Vagina (tissue), 2 donors: Measurements from ENCODE around the gene ZNF500. TPM values are rescaled to one million over a fixed set of nuclear protein-coding genes. Genes with fewer than 3 reads are reported as not detected.

ENCODE experiments used
- DNase-seq, 2 donors: peaks; one replicate each; pipeline ENCODE4 v3.0.0-alpha.2; 2017; ENCODE audit errors: extremely low spot score in 2 of 2
- H3K27ac ChIP-seq: fragments of 200-600 bp; sonication (generic); one replicate; pipeline ENCODE4 v1.5.1; 2019
- H3K27me3 ChIP-seq: fragments of 200-600 bp; sonication (generic); one replicate; pipeline ENCODE4 v1.5.1; 2019
- H3K36me3 ChIP-seq, 2 donors: fragments of 200-600 bp; sonication (generic); one replicate each; pipeline ENCODE4 v1.5.1; 2017 to 2019
- H3K4me1 ChIP-seq: fragments of 200-600 bp; sonication (generic); one replicate; pipeline ENCODE4 v1.5.1; 2019
- H3K4me3 ChIP-seq, 2 donors: fragments of 200-600 bp; sonication (generic); 1 replicate in 1 of 2; 2 replicates in 1 of 2; pipeline ENCODE4 v1.5.1; 2016 to 2019
- H3K9me3 ChIP-seq: fragments of 200-600 bp; sonication (generic); one replicate; pipeline ENCODE4 v1.5.1; 2019
- POLR2A ChIP-seq, 2 donors: fragments of 450-650 bp; IDR thresholded peaks; one replicate each; pipeline ENCODE4 v1.6.1; 2017; ENCODE audit warnings: antibody characterized with exemption in 2 of 2, mild to moderate bottlenecking in 2 of 2, moderate library complexity in 2 of 2
- POLR2AphosphoS5 ChIP-seq, 2 donors: sonication (generic); formaldehyde crosslinking; IDR thresholded peaks; one replicate each; pipeline ENCODE4 v1.9.0; 2017; ENCODE audit warnings: antibody characterized with exemption in 2 of 2, mild to moderate bottlenecking in 2 of 2, low read depth in 1 of 2; ENCODE audit not compliant: insufficient read depth in 1 of 2
- intact Hi-C: fragments of 100-400 bp; cut with DNase I; formaldehyde crosslinking; loops from one replicate; pipeline ENCODE4 v1.15.1; 2023
- total RNA-seq: library from RNA; depleted of rRNA; stranded (reverse); fragments of >200 nt; gene quantifications from one replicate; pipeline ENCODE4 v1.2.3, GENCODE V29; 2016
- TF ChIP-seq, protein P1 (sequence below), 3 experiments: fragments of 450-650 bp in 2 of 3; fragments of 200-600 bp in 1 of 3; sonication (generic) in 1 of 3; IDR thresholded peaks; one replicate each; pipeline ENCODE4 v1.5.1; 2017 to 2019; ENCODE audit warnings: antibody characterized with exemption in 3 of 3, mild to moderate bottlenecking in 2 of 3, moderate library complexity in 2 of 3

ZNF500 gene
- total RNA-seq, 1 donor from 2014 or later = 11.0 TPM

DNA sequence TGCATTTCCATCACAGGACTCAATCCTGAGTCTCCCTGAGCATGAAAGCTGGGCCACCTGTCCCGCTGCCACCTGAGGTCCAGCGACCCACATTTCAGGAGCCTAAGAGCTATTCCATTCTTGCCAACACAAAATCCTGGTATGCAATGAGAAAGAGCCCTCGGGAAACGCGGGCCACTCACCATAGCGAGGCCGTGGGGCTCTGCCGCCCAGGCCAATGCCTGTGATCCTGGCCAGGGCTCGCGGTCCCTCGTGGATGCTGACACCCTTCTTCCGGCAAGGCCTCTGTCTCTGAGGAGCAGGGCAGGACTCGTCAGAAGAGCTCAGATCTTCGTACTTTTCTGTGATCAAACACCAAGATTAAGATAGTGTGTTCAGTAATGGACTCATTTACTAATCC, 62.0 kb downstream of the ZNF500 start:
- no peak for DNase-seq
- Histone ChIP-seq H3K36me3 (peaks cover 3 to 42% of the 10 kb centered on the region in 2 donors), H3K4me3 (no peak overlapping the region), H3K27me3 (no peaks in the 10 kb centered on the region), H3K4me1 (no peaks in the 10 kb centered on the region), H3K27ac (no peak overlapping the region), H3K9me3 (no peaks in the 10 kb centered on the region)
- TF ChIP-seq POLR2A (IDR thresholded peaks at IDR 0.05) (no peak), POLR2AphosphoS5 (IDR thresholded peaks at IDR 0.05; ENCODE audit: insufficient read depth in 1 of 2, low read depth in 1 of 2) (no peak)
- TF ChIP-seq, protein P1, sequence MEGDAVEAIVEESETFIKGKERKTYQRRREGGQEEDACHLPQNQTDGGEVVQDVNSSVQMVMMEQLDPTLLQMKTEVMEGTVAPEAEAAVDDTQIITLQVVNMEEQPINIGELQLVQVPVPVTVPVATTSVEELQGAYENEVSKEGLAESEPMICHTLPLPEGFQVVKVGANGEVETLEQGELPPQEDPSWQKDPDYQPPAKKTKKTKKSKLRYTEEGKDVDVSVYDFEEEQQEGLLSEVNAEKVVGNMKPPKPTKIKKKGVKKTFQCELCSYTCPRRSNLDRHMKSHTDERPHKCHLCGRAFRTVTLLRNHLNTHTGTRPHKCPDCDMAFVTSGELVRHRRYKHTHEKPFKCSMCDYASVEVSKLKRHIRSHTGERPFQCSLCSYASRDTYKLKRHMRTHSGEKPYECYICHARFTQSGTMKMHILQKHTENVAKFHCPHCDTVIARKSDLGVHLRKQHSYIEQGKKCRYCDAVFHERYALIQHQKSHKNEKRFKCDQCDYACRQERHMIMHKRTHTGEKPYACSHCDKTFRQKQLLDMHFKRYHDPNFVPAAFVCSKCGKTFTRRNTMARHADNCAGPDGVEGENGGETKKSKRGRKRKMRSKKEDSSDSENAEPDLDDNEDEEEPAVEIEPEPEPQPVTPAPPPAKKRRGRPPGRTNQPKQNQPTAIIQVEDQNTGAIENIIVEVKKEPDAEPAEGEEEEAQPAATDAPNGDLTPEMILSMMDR (IDR thresholded peaks at IDR 0.05) = no peak
- intact Hi-C loops = no loop called here

DNA sequence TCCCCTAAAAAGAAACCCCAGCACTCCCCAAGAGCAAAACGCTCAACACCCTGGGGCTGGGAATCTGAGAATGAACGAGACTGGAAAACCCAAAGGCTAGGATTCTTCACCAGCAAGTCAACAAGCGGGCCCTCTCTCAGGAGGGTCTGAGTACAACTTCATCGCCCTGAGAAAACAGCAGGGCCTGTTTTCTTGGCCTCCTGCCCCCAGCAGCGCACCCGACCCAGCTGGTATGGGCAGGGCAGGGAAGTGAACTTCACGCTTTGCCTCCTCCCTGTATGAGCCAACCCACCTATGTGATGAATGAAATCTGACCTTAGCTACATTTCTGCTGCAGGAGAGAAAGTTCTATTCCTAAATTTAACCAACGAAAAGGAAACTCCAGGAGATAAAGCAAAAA, 62.5 kb downstream of the ZNF500 start:
- intact Hi-C loops = no loop called here
- H3K36me3 ChIP-seq = peaks cover 3 to 46% of the 10 kb centered on the region in 2 donors
- TF ChIP-seq, protein P1 (IDR thresholded peaks at IDR 0.05) = no peak
- TF ChIP-seq POLR2A (IDR thresholded peaks at IDR 0.05) (no peak), POLR2AphosphoS5 (IDR thresholded peaks at IDR 0.05; ENCODE audit: insufficient read depth in 1 of 2, low read depth in 1 of 2) (no peak)

DNA sequence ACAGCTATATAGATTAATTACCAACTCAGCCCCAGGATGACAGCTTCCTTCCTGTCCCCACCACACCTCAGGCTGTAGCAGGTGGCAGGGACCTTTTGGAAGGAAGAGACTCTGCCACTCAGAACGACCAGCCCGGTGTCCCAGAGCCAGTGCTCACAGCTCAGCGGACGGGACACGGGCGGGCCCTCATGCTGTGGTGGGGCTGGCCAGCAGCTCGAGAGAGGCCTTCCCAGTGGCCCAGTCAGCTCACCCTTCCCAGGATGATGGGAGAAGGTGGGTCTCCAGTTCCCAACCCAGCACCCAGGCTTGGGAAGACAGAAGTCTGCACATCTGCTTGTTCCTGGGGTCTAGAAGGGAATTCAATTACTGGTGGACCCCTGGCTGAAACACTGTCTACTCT, 63.1 kb downstream of the ZNF500 start:
- Histone ChIP-seq H3K9me3 (no peaks in the 10 kb centered on the region), H3K27me3 (no peaks in the 10 kb centered on the region), H3K36me3 (peaks cover 3 to 52% of the 10 kb centered on the region in 2 donors), H3K4me3 (no peak overlapping the region), H3K27ac (no peak overlapping the region), H3K4me1 (no peaks in the 10 kb centered on the region)
- no peak for TF ChIP-seq POLR2AphosphoS5 (IDR thresholded peaks at IDR 0.05; ENCODE audit: insufficient read depth in 1 of 2, low read depth in 1 of 2)
- TF ChIP-seq, protein P1 (IDR thresholded peaks at IDR 0.05) = no peak
- no peak for TF ChIP-seq POLR2A (IDR thresholded peaks at IDR 0.05)
- intact Hi-C loops = no loop called here
- no peak for DNase-seq

More for the DNA sequence above, 62.5 kb downstream of the ZNF500 start:
- H3K4me1 ChIP-seq = no peaks in the 10 kb centered on the region
- no peaks in the 10 kb centered on the region for H3K9me3 ChIP-seq
- H3K4me3 ChIP-seq = no peak overlapping the region
- no peak for DNase-seq
- H3K27me3 ChIP-seq = no peaks in the 10 kb centered on the region
- H3K27ac ChIP-seq = no peak overlapping the region

DNA sequence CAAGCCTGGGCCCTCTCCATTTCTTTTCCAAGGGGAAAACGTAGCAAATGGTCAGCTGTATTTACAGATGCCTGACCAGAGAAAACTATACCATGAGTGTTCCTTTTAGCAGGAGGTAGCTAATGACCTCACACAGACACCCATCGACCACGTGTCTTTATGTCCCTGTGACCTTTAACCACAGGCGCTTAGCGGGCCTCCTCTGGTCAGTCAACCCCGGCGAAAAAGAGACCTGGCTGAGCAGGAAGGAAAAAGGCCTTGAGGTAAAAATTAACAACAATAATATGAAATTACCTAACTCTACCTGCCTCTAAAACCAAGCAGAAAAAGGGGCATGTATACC, 64.5 kb downstream of the ZNF500 start:
- TF ChIP-seq, protein P1 (IDR thresholded peaks at IDR 0.05) = no peak
- TF ChIP-seq POLR2AphosphoS5 (IDR thresholded peaks at IDR 0.05; ENCODE audit: insufficient read depth in 1 of 2, low read depth in 1 of 2) (no peak), POLR2A (IDR thresholded peaks at IDR 0.05) (no peak)
- no peak for DNase-seq
- H3K36me3 ChIP-seq = peaks cover 3 to 57% of the 10 kb centered on the region in 2 donors
- no peak overlapping the region for H3K4me3 ChIP-seq
- no peaks in the 10 kb centered on the region for H3K27me3 ChIP-seq
- intact Hi-C loops = no loop called here
- no peaks in the 10 kb centered on the region for H3K4me1 ChIP-seq
- no peak overlapping the region for H3K27ac ChIP-seq
- H3K9me3 ChIP-seq = no peaks in the 10 kb centered on the region

DNA sequence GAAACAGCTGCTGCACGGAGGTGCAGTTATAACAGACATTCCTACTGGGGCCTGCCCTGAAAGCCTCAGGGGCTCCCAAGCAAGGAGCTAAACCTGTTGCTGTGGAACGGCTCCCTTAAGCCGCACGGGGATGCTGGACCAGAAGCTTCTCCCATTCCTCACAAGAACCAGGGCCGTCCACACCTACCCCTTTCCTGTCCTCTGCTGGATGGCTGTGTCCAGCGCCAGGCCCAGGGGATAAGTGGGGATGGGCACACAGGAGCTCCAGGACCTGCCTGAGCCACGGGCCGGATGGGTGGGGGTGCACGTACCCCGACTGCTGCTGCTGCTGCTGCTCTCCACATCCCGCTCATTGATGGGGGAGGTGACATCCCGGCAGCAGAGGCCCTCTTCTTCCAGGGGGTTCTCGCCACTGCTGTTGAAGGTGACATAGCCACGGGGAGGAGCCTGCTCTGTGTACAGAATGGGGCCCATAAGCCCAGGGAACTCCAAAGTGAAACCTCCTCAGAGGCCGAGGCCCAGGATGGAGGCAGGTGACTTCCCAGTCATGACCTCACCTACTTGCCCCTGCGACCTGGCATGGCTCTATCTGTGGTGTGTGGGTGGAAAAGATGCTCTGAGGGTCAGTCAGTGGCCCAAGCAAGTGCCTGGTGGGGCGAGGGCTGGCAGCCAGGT, 65.0 kb downstream of the ZNF500 start:
- Histone ChIP-seq H3K27me3 (no peaks in the 10 kb centered on the region), H3K4me3 (no peak overlapping the region), H3K9me3 (no peaks in the 10 kb centered on the region), H3K36me3 (peaks cover 3 to 56% of the 10 kb centered on the region in 2 donors), H3K27ac (no peak overlapping the region), H3K4me1 (no peaks in the 10 kb centered on the region)
- TF ChIP-seq POLR2AphosphoS5 (IDR thresholded peaks at IDR 0.05; ENCODE audit: insufficient read depth in 1 of 2, low read depth in 1 of 2) (no peak), POLR2A (IDR thresholded peaks at IDR 0.05) (no peak)
- TF ChIP-seq, protein P1 (IDR thresholded peaks at IDR 0.05) = no peak
- no peak for DNase-seq
- intact Hi-C loops = no loop called here
